NCI-H526 (cell line): ENCODE data around the gene OXCT1.
"Not testable (repeated sequence)": the region's sequence is repeated elsewhere in the genome, so short reads cannot be mapped to it uniquely, and the experiment has no call there.

Experiments used
- DNase-seq, 2 experiments: peaks; one replicate each; lab custom pipeline; 2025; lab: John Stamatoyannopoulos, UW

The OXCT1 gene

GRCh38 chr5:41716382-41716781 is 153.8 kb downstream of the OXCT1 start:
- DNase-seq, result no peak

GRCh38 chr5:41714446-41714845 is 155.8 kb downstream of the OXCT1 start:
- not testable (repeated sequence) for DNase-seq

GRCh38 chr5:41708604-41708940 is 161.7 kb downstream of the OXCT1 start:
- DNase-seq, result no peak

GRCh38 chr5:41707853-41708603 is 162.2 kb downstream of the OXCT1 start:
- peak; percentile 21 to 51 for DNase-seq

- peak in 1 of 2 experiments; percentile 27 for DNase-seq
Measured at GRCh38 chr5:41695920-41696582, 174.2 kb downstream of the OXCT1 start.

GRCh38 chr5:41686767-41687166 is 183.5 kb downstream of the OXCT1 start:
- DNase-seq, result no peak

- DNase-seq, result no peak
Measured at GRCh38 chr5:41686191-41686590, 184.0 kb downstream of the OXCT1 start.

GRCh38 chr5:41683181-41683580 is 187.0 kb downstream of the OXCT1 start:
- DNase-seq, result no peak

- DNase-seq, result no peak
Measured at GRCh38 chr5:41682641-41683040, 187.6 kb downstream of the OXCT1 start.

- no peak for DNase-seq
Measured at GRCh38 chr5:41681840-41682239, 188.4 kb downstream of the OXCT1 start.
